GM12878 (cell line): Measurements from ENCODE around the gene STON2.

Experiments
- ATF3 ChIP-seq: IDR thresholded peaks from 2 replicates; pipeline ENCODE4 v1.6.1; 2011; ENCODE audit warnings: low read depth, mild to moderate bottlenecking, low read length, moderate library complexity, borderline replicate concordance; ENCODE audit errors: extremely low read depth
- CTCF ChIP-seq, 3 experiments: IDR thresholded peaks in 2 of 3; conservative IDR thresholded peaks in 1 of 3; 2 replicates each; pipeline ENCODE4 v1.5.1; 2011; ENCODE audit warnings: low read depth in 3 of 3, low read length in 3 of 3, mild to moderate bottlenecking in 3 of 3, control low read depth in 2 of 3, moderate library complexity in 2 of 3, inconsistent platforms in 1 of 3, mixed read lengths in 1 of 3; ENCODE audit not compliant: control insufficient read depth in 2 of 3, insufficient read depth in 1 of 3; ENCODE audit errors: extremely low read depth in 1 of 3
- EP300 ChIP-seq, 2 experiments: fragments of 150-350 bp in 1 of 2; IDR thresholded peaks; 2 replicates each; pipeline ENCODE4 v1.6.1; 2011 to 2012; ENCODE audit warnings: low read depth in 2 of 2, low read length in 2 of 2, borderline replicate concordance in 1 of 2, improper control_type of control experiment in 1 of 2, inconsistent platforms in 1 of 2; ENCODE audit not compliant: control insufficient read depth in 1 of 2
- EZH2 ChIP-seq: IDR thresholded peaks from 2 replicates; pipeline ENCODE4 v1.6.1; 2012; ENCODE audit warnings: low read depth, mild to moderate bottlenecking, control low read depth, inconsistent platforms, low read length, borderline replicate concordance; ENCODE audit not compliant: control insufficient read depth
- FOXM1 ChIP-seq: IDR thresholded peaks from 2 replicates; pipeline ENCODE4 v1.6.1; 2012; ENCODE audit warnings: low read depth, mild to moderate bottlenecking, inconsistent platforms, low read length, moderate library complexity
- NR2C2 ChIP-seq: IDR thresholded peaks from 2 replicates; pipeline ENCODE4 v1.6.1; 2011; ENCODE audit warnings: borderline replicate concordance, low read depth; ENCODE audit not compliant: control insufficient read depth, insufficient read length
- POLR2A ChIP-seq: IDR thresholded peaks from 2 replicates; pipeline ENCODE4 v1.6.1; 2011; ENCODE audit warnings: low read depth, mild to moderate bottlenecking, low read length
- SMC3 ChIP-seq: IDR thresholded peaks from 2 replicates; pipeline ENCODE4 v1.6.1; 2011; ENCODE audit warnings: low read length, improper control_type of control experiment, borderline replicate concordance
- TAF1 ChIP-seq: IDR thresholded peaks from 2 replicates; pipeline ENCODE4 v1.6.1; 2011; ENCODE audit warnings: mild to moderate bottlenecking, low read depth, low read length, borderline replicate concordance
- ZNF217 ChIP-seq: fragments of 450-650 bp; IDR thresholded peaks from 2 replicates; pipeline ENCODE4 v1.6.1; 2017; ENCODE audit warnings: antibody characterized with exemption, mild to moderate bottlenecking
- ZSCAN29 ChIP-seq: fragments of 450-650 bp; IDR thresholded peaks from 2 replicates; pipeline ENCODE4 v1.6.1; 2017; ENCODE audit warnings: mild to moderate bottlenecking, moderate library complexity
- ZZZ3 ChIP-seq: IDR thresholded peaks from 2 replicates; pipeline ENCODE4 v1.6.1; 2011; ENCODE audit warnings: low read depth; ENCODE audit not compliant: control insufficient read depth, insufficient read length

GRCh38 chr14:81220580-81220829 is 179.6 kb downstream of the STON2 start:
- TF ChIP-seq FOXM1 (no peak), CTCF (IDR thresholded peaks at IDR 0.05 in 2 of 3, conservative IDR thresholded peaks at IDR 0.05 in 1 of 3; ENCODE audit: control insufficient read depth in 2 of 3, extremely low read depth in 1 of 3, insufficient read depth in 1 of 3, low read depth in 3 of 3, low read length in 3 of 3) (no peak), SMC3 (no peak), NR2C2 (no peak), POLR2A (no peak), ZNF217 (no peak), EZH2 (no peak), TAF1 (no peak), EP300 (IDR thresholded peaks at IDR 0.05; ENCODE audit: borderline replicate concordance in 1 of 2, control insufficient read depth in 1 of 2, low read depth in 2 of 2, low read length in 2 of 2) (no peak), ZZZ3 (no peak), ZSCAN29 (no peak), ATF3 (no peak)
